ENCODE data around the gene PSMD3. TPM values are rescaled to one million over a fixed set of nuclear protein-coding genes. Genes with fewer than 3 reads are reported as not detected.

PSMD3 gene
- total RNA-seq, 1 donor from 2014 or later: 86.9 TPM

DNA sequence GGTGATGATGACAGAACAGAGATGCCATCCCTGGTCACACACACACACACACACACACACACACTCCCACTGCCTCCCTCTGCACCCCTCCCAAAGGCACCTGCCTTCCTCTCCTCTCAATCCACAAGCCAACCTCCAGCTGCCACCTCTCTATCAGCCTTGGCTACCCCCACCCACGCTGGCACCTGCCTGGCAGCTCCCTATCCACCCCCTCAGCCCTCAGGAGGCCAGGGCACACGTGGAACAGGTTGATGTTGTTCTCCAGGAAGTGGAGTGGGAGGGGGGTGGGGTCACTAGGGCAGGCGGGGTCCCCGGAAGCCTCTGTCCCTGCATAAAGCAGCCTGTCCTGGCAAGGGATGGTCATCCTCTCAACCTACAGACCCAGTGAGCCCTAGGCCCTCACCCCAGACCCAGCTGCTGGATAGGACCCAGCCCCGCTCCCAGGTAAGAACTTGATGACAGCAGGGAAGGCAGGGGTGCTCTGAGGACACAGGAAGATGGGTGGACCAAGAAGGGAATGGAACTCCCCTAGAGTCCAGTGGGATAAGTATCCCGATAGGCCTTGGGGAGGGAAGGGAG is 17.9 kb upstream of the PSMD3 start, which contains the start of gene GSDMA:
GSDMA (plus strand) TSS at position 363 of the 579 bp plus-strand sequence. CDS start 2,684 bp downstream, outside the sequence.
- Mint-ChIP-seq H3K4me3 (ENCODE audit: unreplicated experiment) (no peak within 1 kb of the TSS), H3K27ac (ENCODE audit: unreplicated experiment) (no peak within 1 kb of the TSS), H3K27me3 (ENCODE audit: low read depth) (peaks cover 32% of the 10 kb centered on the region), H3K36me3 (ENCODE audit: low read depth) (no peaks in the 10 kb centered on the region), H3K9me3 (ENCODE audit: low read depth) (no peaks in the 10 kb centered on the region), H3K4me1 (ENCODE audit: low read depth) (peaks cover 3% of the 10 kb centered on the region)
- DNase-seq (ENCODE audit: low spot score): no peak
- TF ChIP-seq, protein P1, sequence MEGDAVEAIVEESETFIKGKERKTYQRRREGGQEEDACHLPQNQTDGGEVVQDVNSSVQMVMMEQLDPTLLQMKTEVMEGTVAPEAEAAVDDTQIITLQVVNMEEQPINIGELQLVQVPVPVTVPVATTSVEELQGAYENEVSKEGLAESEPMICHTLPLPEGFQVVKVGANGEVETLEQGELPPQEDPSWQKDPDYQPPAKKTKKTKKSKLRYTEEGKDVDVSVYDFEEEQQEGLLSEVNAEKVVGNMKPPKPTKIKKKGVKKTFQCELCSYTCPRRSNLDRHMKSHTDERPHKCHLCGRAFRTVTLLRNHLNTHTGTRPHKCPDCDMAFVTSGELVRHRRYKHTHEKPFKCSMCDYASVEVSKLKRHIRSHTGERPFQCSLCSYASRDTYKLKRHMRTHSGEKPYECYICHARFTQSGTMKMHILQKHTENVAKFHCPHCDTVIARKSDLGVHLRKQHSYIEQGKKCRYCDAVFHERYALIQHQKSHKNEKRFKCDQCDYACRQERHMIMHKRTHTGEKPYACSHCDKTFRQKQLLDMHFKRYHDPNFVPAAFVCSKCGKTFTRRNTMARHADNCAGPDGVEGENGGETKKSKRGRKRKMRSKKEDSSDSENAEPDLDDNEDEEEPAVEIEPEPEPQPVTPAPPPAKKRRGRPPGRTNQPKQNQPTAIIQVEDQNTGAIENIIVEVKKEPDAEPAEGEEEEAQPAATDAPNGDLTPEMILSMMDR (IDR thresholded peaks at IDR 0.05): no peak

DNA sequence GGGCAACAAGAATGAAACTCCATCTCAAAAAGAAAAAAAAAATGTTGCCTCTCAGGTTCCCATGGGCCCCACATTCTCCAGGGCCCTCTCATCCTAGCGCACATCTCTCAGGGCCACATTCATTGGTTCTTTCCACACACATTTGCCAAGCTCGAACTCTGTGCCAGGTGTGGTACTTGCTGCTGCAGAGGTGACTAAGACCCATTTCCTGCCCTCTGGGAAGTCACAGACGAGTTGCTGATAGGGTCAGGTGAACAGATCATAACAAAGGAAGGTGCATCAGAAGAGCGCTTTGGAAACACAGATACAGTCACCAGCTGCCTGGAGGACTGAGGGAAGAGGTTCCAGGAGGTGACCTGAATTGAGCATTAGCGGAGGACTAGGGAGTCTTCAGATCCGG is 16.8 kb upstream of the PSMD3 start:
- Mint-ChIP-seq H3K27ac (ENCODE audit: unreplicated experiment) (no peak overlapping the region), H3K4me3 (ENCODE audit: unreplicated experiment) (no peak overlapping the region), H3K27me3 (ENCODE audit: low read depth) (peaks cover 37% of the 10 kb centered on the region), H3K36me3 (ENCODE audit: low read depth) (no peaks in the 10 kb centered on the region), H3K4me1 (ENCODE audit: low read depth) (peaks cover 3% of the 10 kb centered on the region), H3K9me3 (ENCODE audit: low read depth) (no peaks in the 10 kb centered on the region)
- TF ChIP-seq, protein P1 (IDR thresholded peaks at IDR 0.05): no peak
- DNase-seq (ENCODE audit: low spot score): no peak

DNA sequence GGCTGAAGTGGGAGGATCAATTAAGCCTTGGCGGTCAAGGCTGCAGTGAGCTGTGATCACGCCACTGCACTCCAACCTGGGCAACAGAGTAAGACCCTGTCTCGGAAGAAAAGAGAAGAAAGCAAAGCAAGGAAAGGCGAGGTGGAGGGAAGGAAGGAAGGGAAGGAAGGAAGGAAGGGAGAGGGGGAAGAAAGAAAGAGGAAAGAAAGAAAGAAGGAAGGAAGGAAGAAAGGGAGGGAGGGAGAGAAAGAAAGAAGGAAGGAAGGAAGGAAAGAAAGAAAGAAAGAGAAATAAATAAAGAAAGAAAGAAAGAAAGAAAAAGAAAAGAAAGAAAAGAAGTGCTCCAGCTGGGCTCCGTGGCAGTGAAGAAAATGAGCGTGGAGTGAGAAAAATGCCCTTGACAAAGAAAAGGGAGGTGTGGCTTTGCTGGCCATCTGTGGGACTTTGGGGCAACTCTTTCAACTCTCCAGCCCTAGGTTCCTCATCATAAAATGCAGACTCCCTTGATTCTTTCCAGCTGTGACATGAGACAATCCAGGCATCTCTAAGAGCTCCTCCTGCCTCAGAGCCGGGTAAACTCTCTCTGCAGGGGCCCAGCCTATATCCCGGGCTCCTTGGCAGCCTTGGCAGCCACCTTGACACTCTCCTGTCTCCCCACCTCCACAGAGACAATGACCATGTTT is 15.4 kb upstream of the PSMD3 start:
- peaks cover 48% of the 10 kb centered on the region for H3K27me3 Mint-ChIP-seq (ENCODE audit: low read depth)
- DNase-seq (ENCODE audit: low spot score): no peak
- no peak overlapping the region for H3K4me3 Mint-ChIP-seq (ENCODE audit: unreplicated experiment)
- TF ChIP-seq, protein P1 (IDR thresholded peaks at IDR 0.05): no peak
- no peaks in the 10 kb centered on the region for H3K36me3 Mint-ChIP-seq (ENCODE audit: low read depth)
- H3K4me1 Mint-ChIP-seq (ENCODE audit: low read depth): no peaks in the 10 kb centered on the region
- H3K27ac Mint-ChIP-seq (ENCODE audit: unreplicated experiment): no peak overlapping the region
- H3K9me3 Mint-ChIP-seq (ENCODE audit: low read depth): no peaks in the 10 kb centered on the region

DNA sequence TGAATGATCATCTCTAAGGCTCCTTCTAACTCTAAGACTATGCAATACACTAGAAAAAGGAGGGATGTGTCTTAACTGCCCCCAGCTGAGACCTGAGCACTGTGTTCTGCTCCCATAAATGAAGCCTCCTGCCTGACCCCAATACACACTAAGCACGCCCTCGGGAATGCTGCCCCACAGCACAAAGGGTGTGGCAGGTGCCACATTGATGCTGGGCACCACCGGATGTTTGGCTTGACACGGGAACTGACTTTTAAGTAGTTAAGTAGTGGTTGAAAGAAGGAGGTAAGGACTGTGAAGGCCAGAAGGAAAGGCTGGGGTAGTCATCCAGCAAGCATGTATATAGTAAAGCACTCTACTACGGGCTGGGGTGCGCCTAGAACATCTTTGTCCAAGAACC is 13.8 kb upstream of the PSMD3 start:
- peaks cover 60% of the 10 kb centered on the region for H3K27me3 Mint-ChIP-seq (ENCODE audit: low read depth)

DNA sequence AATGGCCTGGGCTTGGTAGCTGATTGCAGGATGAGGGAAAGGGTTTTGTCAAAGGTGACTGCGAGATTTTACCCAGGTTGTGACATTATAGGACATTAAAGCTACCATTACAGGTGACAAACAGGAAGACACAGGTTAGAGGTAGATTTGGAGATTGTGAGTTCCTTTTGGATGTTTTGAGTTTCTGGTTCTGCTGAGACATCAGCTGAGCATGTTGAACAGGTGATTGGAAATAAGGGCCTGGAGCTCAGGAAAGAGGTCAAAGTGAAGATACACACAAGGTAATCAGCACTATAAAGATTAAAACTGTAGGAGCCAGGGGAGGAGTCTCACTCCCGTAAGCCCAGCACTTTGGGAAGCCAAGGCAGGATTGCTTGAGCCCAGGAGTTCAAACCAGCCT is 11.8 kb upstream of the PSMD3 start:
- Mint-ChIP-seq H3K4me1 (ENCODE audit: low read depth) (peaks cover 6% of the 10 kb centered on the region), H3K27ac (ENCODE audit: unreplicated experiment) (no peak overlapping the region), H3K27me3 (ENCODE audit: low read depth) (peaks cover 64% of the 10 kb centered on the region), H3K4me3 (ENCODE audit: unreplicated experiment) (no peak overlapping the region), H3K36me3 (ENCODE audit: low read depth) (no peaks in the 10 kb centered on the region), H3K9me3 (ENCODE audit: low read depth) (no peaks in the 10 kb centered on the region)
- DNase-seq (ENCODE audit: low spot score): no peak
- TF ChIP-seq, protein P1 (IDR thresholded peaks at IDR 0.05): no peak

More for the DNA sequence above, 13.8 kb upstream of the PSMD3 start:
- no peaks in the 10 kb centered on the region for H3K4me1 Mint-ChIP-seq (ENCODE audit: low read depth)
- TF ChIP-seq, protein P1 (IDR thresholded peaks at IDR 0.05): no peak
- H3K36me3 Mint-ChIP-seq (ENCODE audit: low read depth): no peaks in the 10 kb centered on the region
- no peak overlapping the region for H3K4me3 Mint-ChIP-seq (ENCODE audit: unreplicated experiment)
- H3K9me3 Mint-ChIP-seq (ENCODE audit: low read depth): no peaks in the 10 kb centered on the region
- no peak for DNase-seq (ENCODE audit: low spot score)
- no peak overlapping the region for H3K27ac Mint-ChIP-seq (ENCODE audit: unreplicated experiment)
